Measurements from ENCODE around the gene RPH3AL.

GRCh38 chr17:300881-301280 is 51.7 kb downstream of the RPH3AL start:
- no peak for TF ChIP-seq POLR2AphosphoS5 (IDR thresholded peaks at IDR 0.05; ENCODE audit: low read depth, low read length)
- TF ChIP-seq POLR2A (IDR thresholded peaks at IDR 0.05; ENCODE audit: low read depth, low read length): no peak

Measured in GM12892 (cell line).